ENCODE results near the gene ACSBG1.

- TF ChIP-seq CTCF (IDR thresholded peaks at IDR 0.05), result no peak
- no peak for TF ChIP-seq POLR2A (IDR thresholded peaks at IDR 0.05)
Measured at GRCh38 chr15:78263351-78263781, 29.0 kb upstream of the ACSBG1 start.

Measured in prostate gland (tissue), 2 donors.